ENCODE measurements around the gene GNG8. TPM values are rescaled to one million over a fixed set of nuclear protein-coding genes. Genes with fewer than 3 reads are reported as not detected.
A peak's percentile ranks its signal among the peaks of the same experiment; 100 is the strongest.

Gene GNG8
- polyA plus RNA-seq, 1 donor from 2014 or later: not detected

- Histone ChIP-seq H3K4me3 (ENCODE audit: low read length) (no peak overlapping the region), H3K9me2 (ENCODE audit: insufficient read depth, low read length) (no peaks in the 10 kb centered on the region), H3K27me3 (ENCODE audit: insufficient read depth, low read depth, low read length) (no peaks in the 10 kb centered on the region), H3K9me3 (ENCODE audit: low read length) (no peaks in the 10 kb centered on the region), H4K20me1 (ENCODE audit: insufficient read depth) (no peaks in the 10 kb centered on the region), H3K79me2 (replicated peaks; ENCODE audit: insufficient read depth, low read length) (no peaks in the 10 kb centered on the region), H3K9ac (ENCODE audit: low read length) (no peak overlapping the region), H3K27ac (ENCODE audit: low read length) (no peak overlapping the region), H3K36me3 (ENCODE audit: insufficient read depth, low read length) (no peaks in the 10 kb centered on the region), H2AFZ (ENCODE audit: low read depth, low read length) (no peak overlapping the region), H3K4me2 (ENCODE audit: low read length) (no peak overlapping the region), H3F3A (ENCODE audit: insufficient read depth, low read length, poor library complexity, severe bottlenecking) (no peaks in the 10 kb centered on the region)
- TF ChIP-seq POLR2AphosphoS5 (IDR thresholded peaks at IDR 0.05) (no peak), SMC3 (conservative IDR thresholded peaks at IDR 0.05; ENCODE audit: poor library complexity) (peak; percentile 70), CTCF (IDR thresholded peaks at IDR 0.05; ENCODE audit: poor library complexity, severe bottlenecking) (peak; percentile 63), EP300 (conservative IDR thresholded peaks at IDR 0.05; ENCODE audit: poor library complexity, severe bottlenecking) (no peak), RAD21 (conservative IDR thresholded peaks at IDR 0.05) (peak; percentile 62)
Measured at GRCh38 chr19:46616631-46617322, 19.2 kb downstream of the GNG8 start.

- Histone ChIP-seq H3K9me3 (ENCODE audit: low read length) (no peaks in the 10 kb centered on the region), H3K9ac (ENCODE audit: low read length) (no peak overlapping the region), H3K4me2 (ENCODE audit: low read length) (no peak overlapping the region), H3K27ac (ENCODE audit: low read length) (no peak overlapping the region), H3K27me3 (ENCODE audit: insufficient read depth, low read depth, low read length) (no peaks in the 10 kb centered on the region), H3K36me3 (ENCODE audit: insufficient read depth, low read length) (no peaks in the 10 kb centered on the region), H3F3A (ENCODE audit: insufficient read depth, low read length, poor library complexity, severe bottlenecking) (no peaks in the 10 kb centered on the region), H4K20me1 (ENCODE audit: insufficient read depth) (no peaks in the 10 kb centered on the region), H3K4me3 (ENCODE audit: low read length) (no peak overlapping the region), H3K9me2 (ENCODE audit: insufficient read depth, low read length) (no peaks in the 10 kb centered on the region), H2AFZ (ENCODE audit: low read depth, low read length) (no peak overlapping the region), H3K79me2 (replicated peaks; ENCODE audit: insufficient read depth, low read length) (no peaks in the 10 kb centered on the region)
- TF ChIP-seq RAD21 (conservative IDR thresholded peaks at IDR 0.05): no peak
- TF ChIP-seq TAF1 (IDR thresholded peaks at IDR 0.05; ENCODE audit: low read depth): no peak
- no peak for TF ChIP-seq REST (IDR thresholded peaks at IDR 0.05; ENCODE audit: borderline replicate concordance)
- TF ChIP-seq CTCF (IDR thresholded peaks at IDR 0.05; ENCODE audit: poor library complexity, severe bottlenecking): no peak
- no peak for TF ChIP-seq POLR2AphosphoS5 (IDR thresholded peaks at IDR 0.05)
- TF ChIP-seq MXI1 (conservative IDR thresholded peaks at IDR 0.05; ENCODE audit: poor library complexity, severe bottlenecking): no peak
- TF ChIP-seq EP300 (conservative IDR thresholded peaks at IDR 0.05; ENCODE audit: poor library complexity, severe bottlenecking): no peak
- TF ChIP-seq SMC3 (conservative IDR thresholded peaks at IDR 0.05; ENCODE audit: poor library complexity): no peak
Measured at GRCh38 chr19:46615966-46616365, 20.0 kb downstream of the GNG8 start.
